Mesodermal cell (in vitro differentiated cells): ENCODE results near the gene CCND1.

Experiments
- H3K27ac ChIP-seq: 2 replicates; pipeline ENCODE4 v1.7.0; 2013; ENCODE audit warnings: mild to moderate bottlenecking, low read depth, low read length, moderate library complexity; ENCODE audit not compliant: severe bottlenecking
- H3K36me3 ChIP-seq: 2 replicates; pipeline ENCODE4 v1.7.1; 2013; ENCODE audit warnings: mild to moderate bottlenecking, low read length, moderate library complexity; ENCODE audit not compliant: control insufficient read depth, insufficient read depth
- H3K4me1 ChIP-seq: one replicate; pipeline ENCODE4 v1.7.1; 2013; ENCODE audit warnings: mild to moderate bottlenecking, low read length; ENCODE audit not compliant: insufficient read depth, control insufficient read depth, poor library complexity, severe bottlenecking
- H3K4me3 ChIP-seq: 2 replicates; pipeline ENCODE4 v1.7.0; 2013; ENCODE audit warnings: low read length, control low read depth, mild to moderate bottlenecking; ENCODE audit not compliant: insufficient read depth, poor library complexity, severe bottlenecking; ENCODE audit errors: extremely low read depth
- H3K9me3 ChIP-seq: 2 replicates; pipeline ENCODE4 v1.7.1; 2013; ENCODE audit warnings: mild to moderate bottlenecking, low read length, moderate library complexity; ENCODE audit not compliant: control insufficient read depth
- WGBS, 2 experiments: methylation state at CpG; one replicate each; pipeline ENCODE4 v1.1.5; 2013; ENCODE audit warnings: missing lambda C conversion rate in 2 of 2; ENCODE audit not compliant: insufficient coverage in 2 of 2; 5-methylcytosine and 5-hydroxymethylcytosine counted together

The CCND1 gene

GRCh38 chr11:69654660-69655478 is 13.9 kb downstream of the CCND1 start:
- Histone ChIP-seq H3K36me3 (peaks cover 46% of the 10 kb centered on the region), H3K27ac (peak overlapping the region; percentile 29), H3K9me3 (no peaks in the 10 kb centered on the region), H3K4me1 (peaks cover 20% of the 10 kb centered on the region), H3K4me3 (no peak overlapping the region)
- 92 to 95% methylated on average over 23 of the region's 27 CpGs for WGBS, 2 experiments

- 92 to 94% methylated on average over 14 to 17 of the region's 19 CpGs for WGBS, 2 experiments
Observed at GRCh38 chr11:69655479-69656428, 14.8 kb downstream of the CCND1 start.

GRCh38 chr11:69656536-69657455 is 15.8 kb downstream of the CCND1 start:
- H3K9me3 ChIP-seq: no peaks in the 10 kb centered on the region
- WGBS, 2 experiments: 94 to 95% methylated on average over 11 to 17 of the region's 20 CpGs
- H3K4me1 ChIP-seq: peaks cover 19% of the 10 kb centered on the region
- peak overlapping the region; percentile 98 for H3K27ac ChIP-seq
- H3K4me3 ChIP-seq: no peak overlapping the region
- H3K36me3 ChIP-seq: peaks cover 26% of the 10 kb centered on the region

More at GRCh38 chr11:69655479-69656428, 14.8 kb downstream of the CCND1 start:
- Histone ChIP-seq H3K27ac (peak overlapping the region; percentile 29), H3K4me3 (no peak overlapping the region), H3K36me3 (peaks cover 37% of the 10 kb centered on the region), H3K9me3 (no peaks in the 10 kb centered on the region), H3K4me1 (peaks cover 18% of the 10 kb centered on the region)

- 88 to 90% methylated on average over 13 of the region's 14 CpGs for WGBS, 2 experiments
- H3K4me1 ChIP-seq: peaks cover 20% of the 10 kb centered on the region
- H3K4me3 ChIP-seq: no peak overlapping the region
- peaks cover 22% of the 10 kb centered on the region for H3K36me3 ChIP-seq
- no peaks in the 10 kb centered on the region for H3K9me3 ChIP-seq
- peak overlapping the region; percentile 98 for H3K27ac ChIP-seq
Observed at GRCh38 chr11:69657456-69657910, 16.5 kb downstream of the CCND1 start.

- Histone ChIP-seq H3K9me3 (no peaks in the 10 kb centered on the region), H3K36me3 (peaks cover 21% of the 10 kb centered on the region), H3K4me3 (no peak overlapping the region), H3K27ac (peak overlapping the region; percentile 98), H3K4me1 (peaks cover 20% of the 10 kb centered on the region)
- 30 to 31% methylated on average over 21 to 25 of the region's 27 CpGs for WGBS, 2 experiments
Observed at GRCh38 chr11:69657911-69658625, 17.1 kb downstream of the CCND1 start.

- Histone ChIP-seq H3K36me3 (peaks cover 21% of the 10 kb centered on the region), H3K9me3 (no peaks in the 10 kb centered on the region), H3K4me1 (peaks cover 20% of the 10 kb centered on the region), H3K4me3 (no peak overlapping the region), H3K27ac (peak overlapping the region; percentile 98)
- WGBS, 2 experiments: 79 to 85% methylated on average over 15 to 17 of the region's 18 CpGs
Observed at GRCh38 chr11:69658626-69659450, 17.9 kb downstream of the CCND1 start.

GRCh38 chr11:69659591-69659990 is 18.6 kb downstream of the CCND1 start:
- WGBS, 2 experiments: 97 to 98% methylated on average over 6 to 11 of the region's 12 CpGs
- H3K36me3 ChIP-seq: peaks cover 21% of the 10 kb centered on the region

GRCh38 chr11:69660001-69660500 is 19.1 kb downstream of the CCND1 start:
- no peaks in the 10 kb centered on the region for H3K9me3 ChIP-seq
- H3K27ac ChIP-seq: no peak overlapping the region
- WGBS, 2 experiments: 90 to 92% methylated on average over 3 to 4 of the region's 4 CpGs
- H3K36me3 ChIP-seq: peaks cover 26% of the 10 kb centered on the region
- peaks cover 20% of the 10 kb centered on the region for H3K4me1 ChIP-seq
- no peak overlapping the region for H3K4me3 ChIP-seq

More at GRCh38 chr11:69659591-69659990, 18.6 kb downstream of the CCND1 start:
- Histone ChIP-seq H3K9me3 (no peaks in the 10 kb centered on the region), H3K4me1 (peaks cover 20% of the 10 kb centered on the region), H3K27ac (no peak overlapping the region), H3K4me3 (no peak overlapping the region)

- Histone ChIP-seq H3K4me1 (peaks cover 20% of the 10 kb centered on the region), H3K9me3 (no peaks in the 10 kb centered on the region), H3K27ac (no peak overlapping the region), H3K36me3 (peaks cover 38% of the 10 kb centered on the region), H3K4me3 (no peak overlapping the region)
- WGBS, 2 experiments: 69 to 70% methylated on average over 8 to 9 of the region's 10 CpGs
Observed at GRCh38 chr11:69661413-69661715, 20.4 kb downstream of the CCND1 start.
